Breast epithelium (tissue), 4 donors: Measurements from ENCODE around the gene ST8SIA5. TPM values are rescaled to one million over a fixed set of nuclear protein-coding genes. Genes with fewer than 3 reads are reported as not detected.

Experiments used
- DNase-seq, 2 donors: peaks; one replicate each; pipeline ENCODE4 v3.0.0-alpha.2; 2019; ENCODE audit warnings: low spot score in 2 of 2
- H3K27ac ChIP-seq, 2 donors: fragments of 200-600 bp; sonication (generic) in 1 of 2; one replicate each; pipeline ENCODE4 v1.5.1; 2016 to 2019; ENCODE audit warnings: mild to moderate bottlenecking in 1 of 2
- H3K27me3 ChIP-seq, 2 donors: fragments of 200-600 bp; sonication (generic) in 1 of 2; one replicate each; pipeline versions ENCODE4 v1.5.1 to v1.6.0; 2017 to 2019; ENCODE audit warnings: control low read depth in 1 of 2, mild to moderate bottlenecking in 1 of 2
- H3K36me3 ChIP-seq: fragments of 200-600 bp; one replicate; pipeline ENCODE4 v1.5.1; 2019
- H3K4me1 ChIP-seq, 2 donors: fragments of 200-600 bp; sonication (generic); one replicate each; pipeline ENCODE4 v1.5.1; 2016 to 2019; ENCODE audit warnings: control low read depth in 1 of 2
- H3K4me3 ChIP-seq, 3 donors: fragments of 200-600 bp; sonication (generic); 1 replicate in 2 of 3; 2 replicates in 1 of 3; pipeline ENCODE4 v1.5.1; 2016 to 2019; ENCODE audit warnings: mild to moderate bottlenecking in 3 of 3, moderate library complexity in 2 of 3
- H3K9me3 ChIP-seq, 2 donors: fragments of 200-600 bp; sonication (generic) in 1 of 2; one replicate each; pipeline ENCODE4 v1.5.1; 2016 to 2019; ENCODE audit warnings: control low read depth in 1 of 2
- CTCF ChIP-seq, 3 donors: fragments of 450-650 bp; IDR thresholded peaks; one replicate each; pipeline ENCODE4 v1.5.1; 2016 to 2017; ENCODE audit warnings: antibody characterized with exemption in 3 of 3, mild to moderate bottlenecking in 3 of 3, moderate library complexity in 3 of 3
- POLR2A ChIP-seq: fragments of 450-650 bp; IDR thresholded peaks from one replicate; pipeline ENCODE4 v1.6.1; 2016; ENCODE audit warnings: antibody characterized with exemption, mild to moderate bottlenecking, moderate library complexity
- POLR2AphosphoS5 ChIP-seq, 3 donors: sonication (generic); formaldehyde crosslinking; IDR thresholded peaks; one replicate each; pipeline ENCODE4 v1.6.1; 2017; ENCODE audit warnings: antibody characterized with exemption in 3 of 3
- intact Hi-C: fragments of 100-400 bp; cut with DNase I; formaldehyde crosslinking; loops from one replicate; pipeline ENCODE4 v1.15.1; 2023; ENCODE audit warnings: low total_unique reads
- total RNA-seq, 3 donors: library from RNA; depleted of rRNA; stranded (reverse); fragments of >200 nt; gene quantifications; one replicate each; pipeline ENCODE4 v1.1.0, GENCODE V29; 2016

ST8SIA5 gene
- total RNA-seq, 3 donors from 2014 or later = 0.29 to 0.33 TPM; not detected in 1

GRCh38 chr18:46706968-46707367, 49.9 kb downstream of the ST8SIA5 start:
- no peak for DNase-seq
- Histone ChIP-seq H3K27ac (no peak overlapping the region), H3K9me3 (no peaks in the 10 kb centered on the region), H3K36me3 (no peaks in the 10 kb centered on the region), H3K27me3 (no peaks in the 10 kb centered on the region), H3K4me3 (no peak overlapping the region), H3K4me1 (no peaks in the 10 kb centered on the region)
- TF ChIP-seq POLR2AphosphoS5 (IDR thresholded peaks at IDR 0.05) (no peak), CTCF (IDR thresholded peaks at IDR 0.05) (no peak), POLR2A (no peak)
- intact Hi-C loops = no loop called here

- intact Hi-C loops = no loop called here
- Histone ChIP-seq H3K36me3 (no peaks in the 10 kb centered on the region), H3K9me3 (no peaks in the 10 kb centered on the region), H3K4me3 (no peak overlapping the region), H3K27ac (no peak overlapping the region), H3K4me1 (no peaks in the 10 kb centered on the region), H3K27me3 (no peaks in the 10 kb centered on the region)
- DNase-seq = no peak
- no peak for TF ChIP-seq POLR2AphosphoS5 (IDR thresholded peaks at IDR 0.05)
- no peak for TF ChIP-seq POLR2A
- TF ChIP-seq CTCF (IDR thresholded peaks at IDR 0.05) = no peak
Measured at GRCh38 chr18:46705521-46705920, 51.3 kb downstream of the ST8SIA5 start.

- Histone ChIP-seq H3K4me1 (no peaks in the 10 kb centered on the region), H3K4me3 (no peak overlapping the region), H3K36me3 (no peaks in the 10 kb centered on the region), H3K27ac (no peak overlapping the region), H3K27me3 (no peaks in the 10 kb centered on the region), H3K9me3 (no peaks in the 10 kb centered on the region)
- no peak for TF ChIP-seq POLR2AphosphoS5 (IDR thresholded peaks at IDR 0.05)
- no peak for TF ChIP-seq CTCF (IDR thresholded peaks at IDR 0.05)
- no peak for TF ChIP-seq POLR2A
- intact Hi-C loops = no loop called here
- no peak for DNase-seq
Measured at GRCh38 chr18:46704816-46705215, 52.0 kb downstream of the ST8SIA5 start.

GRCh38 chr18:46704189-46704588, 52.7 kb downstream of the ST8SIA5 start:
- Histone ChIP-seq H3K27ac (no peak overlapping the region), H3K4me1 (no peaks in the 10 kb centered on the region), H3K9me3 (no peaks in the 10 kb centered on the region), H3K27me3 (no peaks in the 10 kb centered on the region), H3K36me3 (no peaks in the 10 kb centered on the region), H3K4me3 (no peak overlapping the region)
- intact Hi-C loops = no loop called here
- TF ChIP-seq POLR2A = no peak
- TF ChIP-seq POLR2AphosphoS5 (IDR thresholded peaks at IDR 0.05) = no peak
- no peak for TF ChIP-seq CTCF (IDR thresholded peaks at IDR 0.05)
- no peak for DNase-seq

GRCh38 chr18:46702471-46702870, 54.4 kb downstream of the ST8SIA5 start:
- H3K36me3 ChIP-seq = no peaks in the 10 kb centered on the region
- H3K4me3 ChIP-seq = no peak overlapping the region
- no peaks in the 10 kb centered on the region for H3K4me1 ChIP-seq
- TF ChIP-seq CTCF (IDR thresholded peaks at IDR 0.05) (no peak), POLR2A (no peak), POLR2AphosphoS5 (IDR thresholded peaks at IDR 0.05) (no peak)
- no peak for DNase-seq
- intact Hi-C loops = no loop called here
- H3K27me3 ChIP-seq = no peaks in the 10 kb centered on the region
- H3K9me3 ChIP-seq = no peaks in the 10 kb centered on the region
- H3K27ac ChIP-seq = no peak overlapping the region
